T1000 (cell line): Measurements from ENCODE around the gene CHMP6.

Experiments used
- DNase-seq: peaks from one replicate; lab custom pipeline; 2025; ENCODE audit warnings: mixed read lengths; lab: John Stamatoyannopoulos, UW

Gene CHMP6

DNA sequence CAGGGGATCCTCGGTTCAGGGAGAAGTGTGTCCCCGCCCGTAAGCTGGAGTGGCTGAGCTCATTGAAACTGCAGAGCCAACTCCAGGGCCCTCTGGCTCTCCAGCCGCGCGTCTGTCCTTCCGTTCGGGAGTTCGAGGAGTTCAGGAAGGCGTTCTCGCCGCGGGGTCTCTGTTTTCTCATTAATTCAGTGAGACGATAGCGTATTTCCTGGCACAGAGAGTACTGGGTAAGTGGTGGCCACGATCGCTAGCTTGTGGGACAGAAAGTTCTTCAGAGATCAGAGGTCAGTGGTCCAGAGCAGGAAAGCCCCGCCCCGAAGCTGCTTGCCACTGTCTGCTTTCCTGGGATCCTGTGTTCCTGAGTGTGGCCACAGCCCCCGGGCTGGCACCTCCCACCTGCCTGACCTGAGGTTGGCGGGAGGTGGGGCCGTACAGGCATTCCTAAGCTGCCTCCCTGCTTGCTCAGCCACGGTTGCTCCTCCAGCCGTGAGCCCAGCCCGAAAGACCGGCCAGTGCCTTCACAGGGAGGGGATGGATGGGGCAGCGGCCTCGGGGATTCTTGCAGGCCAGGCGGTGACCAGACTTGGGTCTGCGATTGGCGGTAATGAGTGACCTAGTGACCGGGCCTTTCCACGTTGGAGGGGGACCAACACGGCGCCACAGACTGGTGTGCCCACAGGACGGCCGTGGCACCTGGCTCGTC, 52.2 kb downstream of the CHMP6 start:
- no peak for DNase-seq

DNA sequence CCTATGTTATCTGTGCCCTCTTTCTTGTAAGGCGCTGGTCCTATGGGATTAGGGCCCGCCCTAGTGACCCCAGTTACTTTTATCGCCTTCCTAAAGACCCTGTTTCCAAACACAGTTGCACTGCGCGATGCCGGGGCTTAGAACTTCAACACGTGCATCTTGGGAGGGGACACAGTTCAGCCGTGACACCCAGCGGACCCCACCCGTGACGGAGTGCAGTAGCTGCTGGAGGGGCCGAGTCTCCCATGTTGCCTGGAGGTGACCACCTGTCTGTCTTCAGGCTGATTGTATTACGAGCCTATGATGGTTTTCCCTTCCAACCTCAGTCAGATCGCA, 52.8 kb downstream of the CHMP6 start:
- DNase-seq = no peak

DNA sequence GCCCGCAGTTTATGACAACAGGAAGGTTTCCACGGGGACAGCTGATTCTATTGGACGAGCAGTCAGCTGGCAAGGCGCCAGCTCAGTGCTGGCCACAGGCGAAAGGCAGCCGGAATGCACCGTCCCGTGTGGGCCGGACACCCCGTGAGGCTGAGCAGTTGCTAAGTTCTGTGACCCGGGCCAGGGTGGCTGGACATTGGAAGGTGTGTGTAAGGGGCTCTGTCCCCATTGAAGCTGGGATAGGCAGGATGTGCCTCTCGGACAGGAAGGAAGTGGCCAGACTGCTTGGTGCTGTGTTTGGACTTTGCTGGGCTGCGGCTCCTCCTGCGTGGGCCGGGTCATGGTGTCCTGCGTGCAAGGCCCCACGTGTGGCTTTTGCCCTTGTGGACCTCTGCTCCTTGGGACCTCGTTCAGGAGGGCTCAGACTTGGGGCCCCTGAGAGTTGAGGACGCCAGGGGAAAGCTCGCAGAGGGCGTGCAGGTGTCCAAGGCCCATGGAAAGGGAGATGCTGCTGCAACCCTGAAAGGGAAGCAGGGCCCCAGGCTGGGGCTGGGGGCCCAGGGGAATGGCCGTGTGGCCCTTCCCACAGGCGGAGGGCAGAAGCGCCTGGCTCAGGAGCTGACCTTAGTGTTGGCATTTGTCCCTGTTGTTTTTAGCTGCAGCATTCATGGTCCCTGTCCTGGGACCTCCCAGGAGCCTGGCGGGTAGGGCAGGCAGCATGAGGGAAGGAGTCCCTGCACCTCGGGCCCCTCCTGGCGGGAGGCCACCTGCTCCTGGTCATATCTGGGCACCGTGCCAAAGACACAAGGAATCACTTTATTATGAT, 53.3 kb downstream of the CHMP6 start:
- no peak for DNase-seq

DNA sequence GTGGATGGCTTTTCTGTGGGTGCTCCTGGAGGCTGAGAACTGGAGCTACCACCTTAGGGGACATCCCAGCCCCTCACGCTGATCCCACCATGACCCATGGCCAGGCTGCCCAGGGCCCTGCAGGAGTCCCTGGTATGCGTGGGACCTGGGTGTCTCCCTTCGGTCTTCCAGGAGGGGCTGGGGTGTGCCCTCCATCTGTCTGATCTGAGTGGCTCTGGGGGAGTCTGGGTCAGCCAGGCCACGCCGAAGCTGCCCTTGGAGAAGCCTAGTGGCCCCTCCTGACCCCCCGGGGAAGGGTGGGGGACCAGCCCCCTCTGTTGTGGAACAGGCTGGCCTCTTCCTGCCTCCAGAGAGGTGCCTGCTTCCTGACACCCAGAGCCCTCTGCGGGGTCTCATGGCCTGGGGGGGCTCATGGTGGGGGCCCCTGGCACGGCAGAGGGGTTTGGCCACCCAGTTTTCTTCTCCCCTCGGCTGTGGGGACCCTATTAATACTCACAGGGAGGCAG, 54.0 kb downstream of the CHMP6 start:
- no peak for DNase-seq

DNA sequence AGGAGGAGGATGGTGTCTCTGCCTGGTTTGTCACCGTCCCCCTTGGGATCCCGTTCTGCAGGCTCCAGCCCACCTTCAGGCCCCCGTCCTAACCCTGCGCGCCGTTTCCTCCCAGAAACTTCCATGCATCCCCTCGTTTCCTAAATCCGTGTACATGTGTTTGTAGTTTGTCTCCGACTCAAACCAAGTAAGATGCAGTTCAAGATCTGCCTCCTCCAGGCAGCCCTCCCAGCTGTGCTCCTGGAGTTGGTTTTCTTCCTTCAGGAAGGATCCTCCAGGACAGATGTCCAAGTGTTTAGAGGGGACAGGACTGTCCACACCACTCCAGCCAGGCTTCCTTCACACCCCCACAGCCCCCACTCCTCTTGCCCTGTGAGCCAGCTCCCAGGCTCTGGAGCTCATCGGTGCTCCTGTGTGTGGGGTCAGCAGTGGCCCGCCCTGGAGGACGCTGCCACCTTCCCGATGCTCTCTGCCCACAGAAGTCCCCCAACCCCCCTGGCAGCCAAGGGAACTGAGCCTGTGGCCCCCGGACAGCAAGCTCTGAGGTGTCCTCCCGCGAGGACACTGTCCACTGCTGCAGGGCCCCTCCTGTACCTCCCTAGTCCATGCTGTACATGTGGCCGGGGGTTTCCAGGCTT, 54.6 kb downstream of the CHMP6 start:
- DNase-seq = no peak

DNA sequence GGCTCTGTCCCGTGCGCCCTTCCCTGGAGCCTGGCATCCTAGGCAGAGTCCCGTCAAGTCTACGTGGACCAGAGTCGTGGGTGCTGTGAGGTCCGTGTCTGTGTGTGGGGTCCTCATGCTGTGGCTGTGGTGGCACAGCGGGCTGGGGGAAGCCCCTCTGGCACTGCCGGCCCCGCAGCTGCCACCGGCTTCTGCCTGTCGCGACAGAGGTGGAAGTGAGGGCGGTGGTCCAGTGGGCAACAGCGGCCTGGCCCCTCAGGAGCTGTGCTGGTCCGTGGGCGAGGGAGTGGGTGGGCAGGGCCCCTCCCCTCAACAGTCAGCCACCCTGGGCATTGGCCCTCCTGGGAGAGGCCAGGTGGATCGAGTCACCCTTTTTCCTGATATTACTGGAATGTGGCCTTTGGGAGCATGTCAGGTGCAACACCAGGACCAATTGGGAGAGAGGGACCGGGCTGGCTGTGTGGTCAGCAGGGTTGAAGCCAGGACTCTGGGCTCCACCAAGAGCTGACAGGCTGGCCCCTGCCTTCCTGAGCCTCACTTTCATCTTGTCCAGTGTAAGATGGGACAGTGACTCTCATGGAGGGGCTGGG, 55.2 kb downstream of the CHMP6 start:
- DNase-seq = no peak

DNA sequence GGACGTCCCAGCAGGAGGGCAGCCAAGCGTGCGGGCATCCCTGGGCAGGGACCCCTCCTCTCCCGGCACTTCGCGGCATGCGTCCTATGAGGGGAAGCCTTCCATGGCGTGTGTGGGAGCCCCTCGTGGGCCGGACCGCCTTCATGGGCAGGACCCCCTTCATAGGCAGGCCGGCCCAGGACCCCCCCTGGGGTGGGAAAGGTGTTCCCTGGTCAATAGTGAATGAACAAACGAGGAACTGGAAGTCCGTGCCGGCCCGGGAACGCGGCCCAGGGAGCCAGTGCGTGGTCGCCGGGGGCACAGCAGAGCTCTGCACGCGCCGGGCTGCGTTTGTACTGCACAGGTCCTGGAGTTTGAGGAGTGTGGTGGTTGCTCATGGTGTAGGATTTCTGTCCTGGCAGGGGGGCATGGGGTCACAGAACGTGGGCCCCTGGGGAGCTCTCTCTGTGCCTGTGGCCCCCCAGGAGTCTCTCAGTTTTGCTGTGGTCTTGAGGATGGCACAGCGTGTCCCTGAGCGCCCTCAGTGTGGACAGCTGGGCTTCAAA, 57.3 kb downstream of the CHMP6 start:
- DNase-seq = no peak

DNA sequence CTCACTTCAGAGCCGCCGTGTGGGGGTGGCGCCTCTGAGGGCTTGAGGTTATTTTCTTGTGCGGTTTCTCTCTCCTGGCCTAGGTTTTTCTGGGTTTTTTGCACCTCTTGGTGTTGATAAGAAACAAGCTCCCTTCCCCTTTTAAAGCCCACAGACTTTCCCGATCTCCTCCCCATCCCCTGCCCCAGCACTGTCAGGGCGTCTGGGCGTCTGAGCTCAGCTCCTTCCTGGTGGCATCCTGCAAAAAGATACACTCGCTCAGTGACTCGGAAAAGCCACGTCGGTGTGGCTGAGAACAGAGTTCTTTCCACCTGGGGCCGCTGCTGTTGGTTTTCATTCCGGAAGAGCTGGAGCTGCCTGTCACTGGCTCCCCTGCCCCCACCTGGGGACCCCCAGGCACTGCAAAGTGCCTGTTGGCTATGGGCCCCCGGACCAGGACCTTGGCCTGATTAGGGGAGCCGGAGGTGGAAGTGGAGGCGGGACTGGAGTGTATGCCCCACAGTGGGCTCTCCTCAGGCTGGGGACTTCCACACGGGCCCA, 57.8 kb downstream of the CHMP6 start:
- DNase-seq = no peak
